ENCODE measurements around the gene NUCB2. TPM values are rescaled to one million over a fixed set of nuclear protein-coding genes. Genes with fewer than 3 reads are reported as not detected.

The NUCB2 gene
- total and polyA plus RNA-seq, 2 donors (not counting 3 experiments of a cell fraction or from before 2014, with no cell fraction given) = 41.9 to 114 TPM

- H3K27ac ChIP-seq (ENCODE audit: insufficient read depth, low read depth, low read length) = no peak overlapping the region
- H2AFZ ChIP-seq (ENCODE audit: low read depth, low read length) = no peak overlapping the region
- no peaks in the 10 kb centered on the region for H3K79me2 ChIP-seq (ENCODE audit: control insufficient read depth, insufficient read depth, low read length)
- ChIA-PET CTCF (interaction anchor here (1.2 kb wide), 1 partner anchor 20 kb away, joined by 3 read pairs; no protein-coding TSS in a partner anchor), POLR2A (no interaction called here)
- no peaks in the 10 kb centered on the region for H4K20me1 ChIP-seq (replicated peaks; ENCODE audit: control insufficient read depth, extremely low read depth, insufficient read depth, low read length)
- H3K9me3 ChIP-seq (replicated peaks; ENCODE audit: control insufficient read depth, insufficient read depth, low read length) = no peaks in the 10 kb centered on the region
- FAIRE-seq (no peak), DNase-seq (ENCODE audit: low read depth, low spot score) (no peak)
- H3K36me3 ChIP-seq (ENCODE audit: control insufficient read depth in 2 of 2, extremely low read depth in 1 of 2, insufficient read depth in 2 of 2, low read length in 2 of 2) = peaks cover 2 to 4% of the 10 kb centered on the region in 2 experiments
- dilution Hi-C loops (cut with MboI; ENCODE audit: extremely low pct_ligation_motif_present, low sequenced_read_pairs) = no loop called here
- H3K4me2 ChIP-seq (ENCODE audit: insufficient read depth, low read length) = no peak overlapping the region
- TF ChIP-seq GATA2 (IDR thresholded peaks at IDR 0.05; ENCODE audit: insufficient read depth, insufficient read length, low read depth, low read length) = no peak
- TF ChIP-seq POLR2A (IDR thresholded peaks at IDR 0.05; ENCODE audit: low read depth, low read length) = no peak
- TF ChIP-seq JUN (IDR thresholded peaks at IDR 0.05; ENCODE audit: borderline replicate concordance, insufficient read depth, insufficient read length, low read depth) = no peak
- TF ChIP-seq POLR2AphosphoS5 (IDR thresholded peaks at IDR 0.05; ENCODE audit: insufficient read depth, low read depth, low read length) = no peak
- no peak for TF ChIP-seq CTCF (IDR thresholded peaks at IDR 0.05; ENCODE audit: extremely low read depth in 1 of 2, insufficient read depth in 1 of 2, low read depth in 1 of 2, low read length in 2 of 2)
- no peak for TF ChIP-seq EZH2 (IDR thresholded peaks at IDR 0.05; ENCODE audit: borderline replicate concordance, low read depth, low read length, severe bottlenecking)
- TF ChIP-seq MAX (IDR thresholded peaks at IDR 0.05; ENCODE audit: insufficient read depth, insufficient read length) = no peak
- TF ChIP-seq FOS (IDR thresholded peaks at IDR 0.05; ENCODE audit: borderline replicate concordance, insufficient read depth, low read length) = no peak
- TF ChIP-seq MYC (IDR thresholded peaks at IDR 0.05; ENCODE audit: low read depth, low read length) = no peak
- H3K4me3 ChIP-seq (replicated peaks in 1 of 3; ENCODE audit: insufficient read depth in 1 of 3, low read depth in 1 of 3, low read length in 3 of 3) = no peak overlapping the region
- intact Hi-C loops (cut with micrococcal nuclease) = no loop called here
- BruUV-seq (replicated peaks) = no TSS peak
- no peaks in the 10 kb centered on the region for H3K4me1 ChIP-seq (ENCODE audit: control insufficient read depth, extremely low read depth, insufficient read depth, low read length)
- H3K9ac ChIP-seq (replicated peaks; ENCODE audit: extremely low read depth, insufficient read depth, low read length) = no peak overlapping the region
- no peaks in the 10 kb centered on the region for H3K9me1 ChIP-seq (replicated peaks; ENCODE audit: control insufficient read depth, extremely low read depth, insufficient read depth, low read length)
- H3K27me3 ChIP-seq (ENCODE audit: control insufficient read depth in 2 of 2, insufficient read depth in 2 of 2, low read length in 2 of 2) = no peaks in the 10 kb centered on the region
These were observed 21.8 kb downstream of the NUCB2 start for GRCh38 chr11:17298302-17298701.
